CD8-positive, alpha-beta memory T cell (primary cell): Measurements from ENCODE around the gene TOE1. TPM values are rescaled to one million over a fixed set of nuclear protein-coding genes. Genes with fewer than 3 reads are reported as not detected.
"Not testable (repeated sequence)": the region's sequence is repeated elsewhere in the genome, so short reads cannot be mapped to it uniquely, and the experiment has no call there.

Experiments
- CTCF ChIA-PET: fragments of 350-600 bp; sonication (Branson Sonifier 250); formaldehyde crosslinking; loops from one replicate; lab custom pipeline; 2021; ENCODE audit warnings: antibody characterized with exemption; lab: Charles Lee
- POLR2A ChIA-PET: fragments of 350-600 bp; sonication (Branson Sonifier 250); formaldehyde crosslinking; loops from one replicate; lab custom pipeline; 2021; ENCODE audit warnings: antibody characterized with exemption; lab: Charles Lee
- DNase-seq, 5 donors: peaks; one replicate each; pipeline versions ENCODE4 v3.0.0 to v3.0.0-alpha.2; 2020 to 2022; ENCODE audit warnings: mixed read lengths in 1 of 5
- H3K27ac ChIP-seq: one replicate; pipeline ENCODE4 v1.7.0; 2013; ENCODE audit warnings: low read depth, mild to moderate bottlenecking, low read length, moderate library complexity
- H3K27me3 ChIP-seq: 2 replicates; pipeline ENCODE4 v1.7.0; 2013; ENCODE audit warnings: low read length, mild to moderate bottlenecking; ENCODE audit not compliant: insufficient read depth, poor library complexity, severe bottlenecking
- H3K36me3 ChIP-seq: 2 replicates; pipeline ENCODE4 v1.7.0; 2013; ENCODE audit warnings: mild to moderate bottlenecking, low read length, moderate library complexity; ENCODE audit not compliant: insufficient read depth
- H3K4me1 ChIP-seq: 2 replicates; pipeline ENCODE4 v1.7.0; 2013; ENCODE audit warnings: mild to moderate bottlenecking, low read length, moderate library complexity; ENCODE audit not compliant: insufficient read depth
- H3K4me3 ChIP-seq: 2 replicates; pipeline ENCODE4 v1.7.0; 2013; ENCODE audit warnings: mild to moderate bottlenecking, low read length
- H3K9me3 ChIP-seq: 2 replicates; pipeline ENCODE4 v1.7.0; 2013; ENCODE audit warnings: mild to moderate bottlenecking, low read length
- H3K27ac Mint-ChIP-seq, 8 donors: one replicate each; pipeline ENCODE4 v1.8.0; 2020 to 2021; ENCODE audit warnings: mixed read lengths in 8 of 8, mild to moderate bottlenecking in 6 of 8, inconsistent platforms in 3 of 8, moderate library complexity in 3 of 8
- H3K27me3 Mint-ChIP-seq, 2 donors: one replicate each; pipeline ENCODE4 v1.8.0; 2020 to 2021; ENCODE audit warnings: mixed read lengths in 2 of 2, mild to moderate bottlenecking in 1 of 2, moderate library complexity in 1 of 2
- H3K36me3 Mint-ChIP-seq, 3 donors: one replicate each; pipeline ENCODE4 v1.8.0; 2020 to 2021; ENCODE audit warnings: mixed read lengths in 3 of 3, inconsistent platforms in 1 of 3, mild to moderate bottlenecking in 1 of 3
- H3K4me1 Mint-ChIP-seq, 3 donors: one replicate each; pipeline ENCODE4 v1.8.0; 2020 to 2021; ENCODE audit warnings: mixed read lengths in 3 of 3, inconsistent platforms in 1 of 3, mild to moderate bottlenecking in 1 of 3
- H3K4me3 Mint-ChIP-seq, 7 donors: one replicate each; pipeline ENCODE4 v1.8.0; 2020 to 2021; ENCODE audit warnings: mixed read lengths in 7 of 7, mild to moderate bottlenecking in 6 of 7, moderate library complexity in 4 of 7, inconsistent platforms in 2 of 7
- H3K9me3 Mint-ChIP-seq, 5 donors: one replicate each; pipeline ENCODE4 v1.8.0; 2020 to 2022; ENCODE audit warnings: mixed read lengths in 5 of 5, mild to moderate bottlenecking in 3 of 5, moderate library complexity in 2 of 5, inconsistent platforms in 1 of 5
- polyA plus RNA-seq: library from polyadenylated mRNA; unstranded; fragments of 300-500 nt; fragmentation: Illumina TruSeq; gene quantifications from one replicate; pipeline ENCODE4 v1.2.3, GENCODE V29; 2021
- total RNA-seq, 2 experiments: library from RNA; stranded (reverse); gene quantifications; one replicate each; pipeline ENCODE4 v1.2.3, GENCODE V29; 2021

TOE1 gene
- total and polyA plus RNA-seq, 3 experiments from 2014 or later, result 12.5 to 48.9 (median 46.4) TPM

DNA sequence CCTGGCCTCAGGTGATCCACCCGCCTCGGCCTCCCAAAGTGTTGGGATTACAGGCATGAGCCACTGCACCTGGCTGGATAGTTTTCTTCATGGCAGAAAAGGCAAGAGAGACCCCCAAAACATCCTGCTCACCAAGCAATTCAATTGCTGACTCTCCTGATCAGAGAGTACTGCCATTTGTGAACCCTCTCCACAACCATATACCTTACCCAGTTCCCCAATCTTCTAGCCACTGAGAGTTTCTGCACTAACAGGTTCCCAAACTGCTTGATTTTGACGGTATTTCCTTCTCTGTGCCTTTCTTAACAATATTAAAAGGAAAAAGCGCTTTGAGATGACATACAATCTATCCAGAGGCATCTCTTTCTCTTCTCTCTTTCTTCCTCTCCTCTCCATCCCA lies 40.2 kb downstream of the TOE1 start:
- Histone ChIP-seq H3K27ac (no peak overlapping the region), H3K4me3 (no peak overlapping the region), H3K9me3 (no peaks in the 10 kb centered on the region), H3K36me3 (no peaks in the 10 kb centered on the region), H3K27me3 (no peaks in the 10 kb centered on the region), H3K4me1 (no peaks in the 10 kb centered on the region)
- H3K9me3 Mint-ChIP-seq, result no peaks in the 10 kb centered on the region
- POLR2A ChIA-PET, result no interaction called here
- H3K27ac Mint-ChIP-seq, result peak overlapping the region in 1 of 8 donors; percentile 77
- H3K4me3 Mint-ChIP-seq, result no peak overlapping the region
- H3K4me1 Mint-ChIP-seq, result no peaks in the 10 kb centered on the region
- CTCF ChIA-PET, result no interaction called here
- no peaks in the 10 kb centered on the region for H3K27me3 Mint-ChIP-seq
- H3K36me3 Mint-ChIP-seq, result peaks cover under 1 to 10% (median 4%) of the 10 kb centered on the region in 3 donors
- no peak for DNase-seq

DNA sequence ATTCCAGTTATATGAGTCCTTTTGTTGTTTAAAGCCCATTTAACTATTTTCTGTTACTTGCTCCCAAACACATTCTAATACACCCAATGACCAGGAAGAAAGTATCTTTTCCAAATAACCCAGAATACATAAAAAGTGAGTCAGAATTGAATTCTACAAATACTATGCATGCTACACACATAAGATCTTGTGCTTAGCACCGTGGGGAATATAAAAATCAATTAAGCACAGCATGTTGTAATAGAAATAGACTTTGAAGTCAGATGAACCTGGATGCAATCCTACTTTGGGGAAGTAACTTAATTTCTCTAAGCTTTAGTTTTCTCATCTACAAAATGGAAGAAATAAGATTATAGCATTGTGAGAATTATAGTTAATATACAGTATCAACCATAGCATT lies 40.8 kb downstream of the TOE1 start:
- H3K9me3 ChIP-seq, result no peaks in the 10 kb centered on the region
- no peak overlapping the region for H3K4me3 ChIP-seq
- H3K27me3 ChIP-seq, result no peaks in the 10 kb centered on the region
- Mint-ChIP-seq H3K36me3 (peaks cover 2 to 10% (median 4%) of the 10 kb centered on the region in 3 donors), H3K9me3 (no peaks in the 10 kb centered on the region), H3K4me3 (no peak overlapping the region), H3K4me1 (no peaks in the 10 kb centered on the region), H3K27ac (no peak overlapping the region), H3K27me3 (no peaks in the 10 kb centered on the region)
- POLR2A ChIA-PET, result no interaction called here
- no peaks in the 10 kb centered on the region for H3K4me1 ChIP-seq
- no peak overlapping the region for H3K27ac ChIP-seq
- CTCF ChIA-PET, result no interaction called here
- no peak for DNase-seq
- H3K36me3 ChIP-seq, result no peaks in the 10 kb centered on the region

DNA sequence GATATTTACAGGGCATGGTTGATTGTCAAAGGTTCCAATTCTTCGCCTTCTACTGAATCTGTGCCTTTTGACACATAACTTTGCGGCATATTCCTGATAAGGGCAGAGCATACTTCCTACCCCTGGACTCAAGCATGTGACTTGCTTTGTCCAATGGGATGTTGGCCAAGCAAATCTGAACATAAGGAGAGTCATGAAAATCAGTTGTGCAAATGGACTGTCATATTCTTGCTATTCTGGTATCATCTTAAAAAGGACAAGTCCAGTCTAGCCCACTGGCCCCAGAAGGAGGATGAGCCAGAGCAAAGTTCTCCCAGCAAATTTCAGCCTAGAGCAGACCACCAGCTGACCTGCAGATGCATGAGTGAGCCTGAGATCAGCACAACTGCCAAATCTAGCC lies 41.3 kb downstream of the TOE1 start:
- no peak overlapping the region for H3K4me3 Mint-ChIP-seq
- H3K36me3 ChIP-seq, result no peaks in the 10 kb centered on the region
- H3K9me3 Mint-ChIP-seq, result no peaks in the 10 kb centered on the region
- POLR2A ChIA-PET, result no interaction called here
- H3K27me3 Mint-ChIP-seq, result no peaks in the 10 kb centered on the region
- no peaks in the 10 kb centered on the region for H3K27me3 ChIP-seq
- peaks cover 2 to 10% (median 4%) of the 10 kb centered on the region in 3 donors for H3K36me3 Mint-ChIP-seq
- no peak for DNase-seq
- H3K27ac ChIP-seq, result no peak overlapping the region
- H3K4me1 ChIP-seq, result no peaks in the 10 kb centered on the region
- H3K27ac Mint-ChIP-seq, result no peak overlapping the region
- CTCF ChIA-PET, result no interaction called here
- no peak overlapping the region for H3K4me3 ChIP-seq
- no peaks in the 10 kb centered on the region for H3K9me3 ChIP-seq
- no peaks in the 10 kb centered on the region for H3K4me1 Mint-ChIP-seq

DNA sequence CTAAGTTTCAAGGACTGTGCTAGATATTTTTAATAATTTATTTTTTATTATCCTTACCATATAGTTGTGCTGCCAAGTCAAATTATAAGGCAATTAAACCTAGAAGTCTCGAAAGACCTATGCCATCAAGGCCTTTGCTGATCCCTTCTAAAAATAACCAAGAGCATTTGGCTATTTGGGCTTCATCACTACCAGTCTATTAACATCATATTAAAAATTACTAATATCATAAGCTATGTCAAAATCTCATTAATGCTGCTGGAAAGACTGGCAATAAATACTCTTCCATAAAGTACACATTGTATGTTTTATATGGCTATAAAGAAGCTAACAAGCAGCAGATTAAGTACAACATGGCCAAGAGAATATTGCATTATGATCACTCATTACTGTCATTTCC lies 43.2 kb downstream of the TOE1 start:
- no peaks in the 10 kb centered on the region for H3K27me3 Mint-ChIP-seq
- Histone ChIP-seq H3K27me3 (no peaks in the 10 kb centered on the region), H3K36me3 (no peaks in the 10 kb centered on the region), H3K4me3 (no peak overlapping the region), H3K9me3 (no peaks in the 10 kb centered on the region), H3K4me1 (no peaks in the 10 kb centered on the region), H3K27ac (no peak overlapping the region)
- H3K27ac Mint-ChIP-seq, result no peak overlapping the region
- H3K36me3 Mint-ChIP-seq, result peaks cover 2 to 7% (median 2%) of the 10 kb centered on the region in 3 donors
- no peaks in the 10 kb centered on the region for H3K9me3 Mint-ChIP-seq
- no peak overlapping the region for H3K4me3 Mint-ChIP-seq
- no peaks in the 10 kb centered on the region for H3K4me1 Mint-ChIP-seq
- DNase-seq, result no peak
- POLR2A ChIA-PET, result no interaction called here
- CTCF ChIA-PET, result no interaction called here

DNA sequence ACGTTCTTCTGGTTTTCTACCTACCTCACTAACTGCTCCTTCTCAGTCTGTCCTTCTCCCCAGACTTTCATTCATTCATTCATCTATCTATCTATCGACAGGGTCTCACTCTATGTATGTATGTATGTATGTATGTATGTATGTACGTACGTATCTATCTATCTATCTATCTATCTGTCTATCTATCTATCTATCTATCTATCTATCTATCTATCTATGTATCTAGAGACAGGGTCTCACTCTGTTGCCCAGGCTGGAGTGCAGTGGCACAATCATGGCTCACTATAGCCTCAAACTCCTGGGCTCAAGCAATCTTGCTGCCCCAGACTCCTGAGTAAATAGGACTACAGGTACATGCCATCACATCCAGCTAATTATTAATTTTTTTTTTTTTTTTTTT lies 44.2 kb downstream of the TOE1 start:
- POLR2A ChIA-PET, result interaction anchor here (0.6 kb wide), 1 partner anchor 274 kb away, joined by 3 read pairs; no protein-coding TSS in a partner anchor
- H3K4me1 ChIP-seq, H3K27me3 ChIP-seq, H3K36me3 ChIP-seq, H3K4me3 Mint-ChIP-seq, CTCF ChIA-PET, H3K4me3 ChIP-seq, H3K36me3 Mint-ChIP-seq, DNase-seq, H3K27ac ChIP-seq, H3K4me1 Mint-ChIP-seq, H3K27me3 Mint-ChIP-seq, H3K9me3 Mint-ChIP-seq, H3K9me3 ChIP-seq: not testable (repeated sequence)
- H3K27ac Mint-ChIP-seq, result peak overlapping the region in 1 of 8 donors; percentile 41

DNA sequence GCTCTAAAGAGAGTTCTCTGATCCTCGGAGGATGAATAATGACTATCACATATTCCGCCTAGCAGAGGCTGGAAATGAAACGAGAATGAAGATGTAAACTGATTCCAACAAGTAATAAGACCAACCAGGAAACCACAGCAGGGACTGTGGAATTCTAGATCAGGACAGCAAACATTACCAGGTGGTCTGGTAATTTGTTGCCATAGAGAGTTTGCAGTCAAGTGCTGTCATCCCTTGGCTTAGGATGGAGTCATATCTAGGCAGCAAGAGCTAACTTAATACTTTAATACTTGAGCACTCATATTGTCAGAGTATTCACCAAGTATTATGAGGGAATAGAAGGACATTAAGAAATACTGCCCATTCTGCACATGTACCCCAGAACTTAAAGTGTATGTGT lies 45.3 kb downstream of the TOE1 start:
- ChIA-PET CTCF (no interaction called here), POLR2A (no interaction called here)
- no peaks in the 10 kb centered on the region for H3K4me1 Mint-ChIP-seq
- H3K36me3 ChIP-seq, result no peaks in the 10 kb centered on the region
- DNase-seq, result no peak
- H3K4me1 ChIP-seq, result no peaks in the 10 kb centered on the region
- H3K4me3 ChIP-seq, result no peak overlapping the region
- no peaks in the 10 kb centered on the region for H3K9me3 Mint-ChIP-seq
- no peak overlapping the region for H3K27ac ChIP-seq
- peaks cover 0 to 7% (median 2%) of the 10 kb centered on the region in 3 donors for H3K36me3 Mint-ChIP-seq
- H3K9me3 ChIP-seq, result no peaks in the 10 kb centered on the region
- H3K27me3 Mint-ChIP-seq, result no peaks in the 10 kb centered on the region
- no peaks in the 10 kb centered on the region for H3K27me3 ChIP-seq
- no peak overlapping the region for H3K4me3 Mint-ChIP-seq
- no peak overlapping the region for H3K27ac Mint-ChIP-seq

DNA sequence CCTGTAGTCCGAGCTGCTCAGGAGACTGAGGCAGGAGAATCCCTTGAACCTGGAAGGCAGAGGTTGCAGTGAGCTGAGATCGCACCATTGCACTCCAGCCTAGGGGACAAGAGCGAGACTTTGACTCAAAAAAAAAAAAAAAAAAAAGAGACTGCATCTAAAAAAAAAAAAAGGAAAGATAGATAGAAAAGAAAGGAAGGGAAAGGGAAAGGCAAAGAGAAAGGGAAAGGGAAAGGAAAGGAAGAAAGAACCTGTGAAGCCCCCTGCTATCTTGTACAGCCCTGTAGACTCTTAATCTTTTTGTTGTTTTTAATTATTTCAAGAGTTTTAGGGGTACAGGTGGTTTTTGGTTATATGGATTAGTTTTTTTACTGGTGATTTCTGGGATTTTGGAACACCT lies 46.2 kb downstream of the TOE1 start:
- POLR2A ChIA-PET, result no interaction called here

More for the DNA sequence above, 46.2 kb downstream of the TOE1 start:
- H3K36me3 Mint-ChIP-seq, result peaks cover 0 to 7% (median 2%) of the 10 kb centered on the region in 3 donors
- Histone ChIP-seq H3K27me3 (no peaks in the 10 kb centered on the region), H3K4me1 (no peaks in the 10 kb centered on the region), H3K9me3 (no peaks in the 10 kb centered on the region), H3K36me3 (no peaks in the 10 kb centered on the region), H3K4me3 (no peak overlapping the region), H3K27ac (no peak overlapping the region)
- no peaks in the 10 kb centered on the region for H3K9me3 Mint-ChIP-seq
- H3K27me3 Mint-ChIP-seq, result no peaks in the 10 kb centered on the region
- DNase-seq, result no peak
- no peaks in the 10 kb centered on the region for H3K4me1 Mint-ChIP-seq
- CTCF ChIA-PET, result no interaction called here
- no peak overlapping the region for H3K27ac Mint-ChIP-seq
- no peak overlapping the region for H3K4me3 Mint-ChIP-seq
